GM19035 (cell line): Measurements from ENCODE around the gene QRICH1.

Experiments used
- ATAC-seq: cut with Tn5 transposase; IDR thresholded peaks from one replicate; pipeline ENCODE4 v1.9.1; 2021; ENCODE audit not compliant: unreplicated experiment

QRICH1 gene

GRCh38 chr3:48999085-48999858 is 94.6 kb downstream of the QRICH1 start:
- no peak for ATAC-seq

GRCh38 chr3:48997714-48998637 is 95.9 kb downstream of the QRICH1 start:
- ATAC-seq: no peak

GRCh38 chr3:48997102-48997635 is 96.7 kb downstream of the QRICH1 start:
- ATAC-seq: no peak

DNA sequence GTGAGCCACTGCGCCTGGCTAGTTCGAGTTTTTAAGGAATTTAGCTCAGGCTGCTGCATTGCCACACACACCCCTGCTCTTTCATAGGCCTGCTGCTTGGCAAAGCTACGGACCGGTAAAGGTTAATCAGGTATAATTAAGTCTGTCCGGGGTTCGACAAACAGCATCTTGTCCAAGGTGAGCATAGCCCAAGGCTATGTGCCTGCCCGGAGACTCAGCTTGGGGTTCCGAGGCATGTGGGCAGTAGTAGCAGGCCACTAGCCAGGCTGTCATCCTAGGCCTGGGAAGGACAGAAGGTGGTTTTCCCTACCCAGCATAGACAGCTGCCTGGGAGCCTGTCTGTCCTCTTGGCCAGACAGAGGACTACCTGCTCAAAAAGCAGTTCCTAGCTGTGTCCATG is 97.2 kb downstream of the QRICH1 start:
- no peak for ATAC-seq

GRCh38 chr3:48993834-48994233 is 100.0 kb downstream of the QRICH1 start:
- no peak for ATAC-seq

- ATAC-seq: no peak
Measured at GRCh38 chr3:48991851-48992545, 101.9 kb downstream of the QRICH1 start.

- peak; percentile 18 for ATAC-seq
Measured at GRCh38 chr3:48990636-48991469, 103.0 kb downstream of the QRICH1 start.

GRCh38 chr3:48989796-48990635 is 103.9 kb downstream of the QRICH1 start, which contains the start of gene P4HTM:
TSS of gene P4HTM (plus strand) at chr3:48990241. CDS start at chr3:48990257, 16 bp downstream.
- peak; percentile 51 for ATAC-seq

DNA sequence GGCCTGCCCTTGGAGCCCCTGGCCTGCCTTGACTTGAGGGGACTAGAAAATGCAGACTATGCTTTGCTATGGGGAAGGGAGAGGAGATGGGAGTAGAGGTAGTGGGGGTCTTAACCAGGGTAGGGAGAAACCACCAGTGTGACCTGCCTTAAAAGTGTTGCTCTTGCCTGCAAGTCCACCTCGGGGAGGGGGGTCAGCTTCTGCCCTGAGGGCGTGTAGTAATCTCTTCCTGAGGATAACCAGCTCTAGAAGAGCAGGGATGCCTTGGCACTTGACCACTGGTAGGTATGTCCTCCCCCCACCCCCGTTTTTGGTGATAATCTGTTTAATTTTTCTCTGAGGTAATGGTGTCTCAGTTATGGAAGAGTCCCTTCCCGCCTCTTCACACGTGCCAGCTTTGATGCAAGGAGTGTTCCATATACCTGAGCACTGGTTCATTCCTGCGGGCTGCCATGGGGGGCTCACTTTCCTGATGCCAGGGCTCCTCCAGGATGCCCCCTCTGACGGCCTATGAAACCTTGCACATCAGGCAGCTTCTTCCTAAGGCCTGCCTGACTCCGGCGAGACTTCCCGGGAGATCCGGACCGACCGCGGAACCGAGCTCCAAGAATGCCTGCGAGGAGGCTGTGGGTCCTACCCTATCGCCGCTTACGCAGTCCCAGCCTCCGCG is 104.6 kb downstream of the QRICH1 start:
- ATAC-seq: no peak

DNA sequence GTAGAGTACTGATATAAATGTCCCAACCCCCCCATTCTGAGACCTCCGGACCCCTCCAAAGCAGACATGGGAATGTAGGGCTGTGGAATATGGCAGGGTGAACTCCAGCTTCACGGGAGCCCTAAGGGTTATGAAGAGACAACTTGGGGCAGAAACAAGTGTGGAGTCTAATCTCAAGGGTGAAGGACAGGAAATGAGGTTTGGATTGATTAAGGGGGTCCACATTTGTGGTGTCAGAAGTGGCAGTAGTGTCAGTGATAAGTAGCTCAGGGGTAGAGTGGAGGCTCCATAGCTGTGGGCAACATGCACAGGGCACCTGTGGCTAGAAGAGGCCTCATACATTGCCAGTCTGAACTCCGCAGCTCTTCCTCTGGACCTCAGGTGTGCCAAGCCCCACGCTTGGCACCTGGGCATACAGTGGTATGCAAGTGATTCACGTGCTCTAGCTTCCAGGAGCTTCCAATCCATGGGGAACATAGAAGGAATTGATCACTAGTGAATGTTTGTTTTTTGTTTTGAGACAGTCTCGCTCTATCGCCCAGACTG is 108.0 kb downstream of the QRICH1 start:
- no peak for ATAC-seq

DNA sequence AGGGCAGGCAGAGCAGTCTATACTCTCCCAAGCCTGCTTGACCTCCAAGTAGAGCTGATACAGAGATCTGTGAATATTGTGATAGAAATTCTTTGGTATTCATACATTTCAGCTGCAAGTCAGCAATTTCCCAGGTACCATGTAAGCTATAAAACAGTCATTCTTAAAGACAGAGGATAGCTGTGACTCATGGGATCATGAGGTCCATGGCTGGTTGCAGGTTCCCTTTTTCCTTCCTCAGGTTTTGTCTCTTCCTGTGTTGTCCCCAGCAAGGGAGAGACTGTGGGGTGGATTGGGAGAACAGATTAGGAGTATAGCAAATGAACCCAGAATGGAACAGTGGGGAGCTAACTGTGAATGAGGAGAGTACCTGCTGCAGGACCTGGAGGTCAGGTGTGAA is 109.2 kb downstream of the QRICH1 start:
- ATAC-seq: no peak

DNA sequence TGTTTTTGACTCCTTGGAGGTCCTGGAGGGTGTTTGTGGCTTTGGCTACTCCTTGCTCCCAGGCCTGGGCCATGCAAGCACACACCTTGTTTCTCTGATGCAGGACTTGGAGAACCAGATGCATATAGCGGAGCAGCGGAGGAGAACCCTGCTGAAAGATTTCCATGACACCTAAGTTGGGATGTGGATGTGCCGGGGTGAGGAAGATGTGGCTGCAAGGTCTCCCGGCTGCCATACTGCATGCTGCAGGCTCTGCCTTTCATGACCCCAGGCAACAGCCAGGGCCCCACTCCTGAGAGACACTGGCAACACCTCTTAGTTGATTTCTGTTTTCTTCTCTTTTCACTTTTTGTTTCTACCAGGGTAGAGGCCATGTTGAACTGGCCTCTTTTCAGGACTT is 110.8 kb downstream of the QRICH1 start:
- ATAC-seq: no peak

GRCh38 chr3:48982686-48983085 is 111.2 kb downstream of the QRICH1 start:
- no peak for ATAC-seq

DNA sequence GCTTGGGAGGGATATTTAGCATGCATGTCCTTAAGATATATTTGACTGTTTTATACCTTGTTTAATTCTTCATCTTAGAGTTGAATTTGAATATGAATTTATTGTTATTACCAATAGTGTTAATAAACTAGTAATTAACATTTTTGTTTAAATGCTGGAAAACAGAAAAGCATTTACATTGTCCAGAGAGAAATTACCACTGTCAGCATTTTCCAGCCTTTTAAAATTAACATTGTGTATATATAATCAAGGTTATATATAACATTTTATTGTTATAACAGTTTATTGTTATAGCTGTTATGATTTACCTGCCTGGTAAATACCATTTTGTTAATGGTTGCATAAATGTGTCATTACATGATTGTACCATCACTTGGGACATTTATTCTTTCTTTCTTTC is 111.9 kb downstream of the QRICH1 start:
- ATAC-seq: no peak

DNA sequence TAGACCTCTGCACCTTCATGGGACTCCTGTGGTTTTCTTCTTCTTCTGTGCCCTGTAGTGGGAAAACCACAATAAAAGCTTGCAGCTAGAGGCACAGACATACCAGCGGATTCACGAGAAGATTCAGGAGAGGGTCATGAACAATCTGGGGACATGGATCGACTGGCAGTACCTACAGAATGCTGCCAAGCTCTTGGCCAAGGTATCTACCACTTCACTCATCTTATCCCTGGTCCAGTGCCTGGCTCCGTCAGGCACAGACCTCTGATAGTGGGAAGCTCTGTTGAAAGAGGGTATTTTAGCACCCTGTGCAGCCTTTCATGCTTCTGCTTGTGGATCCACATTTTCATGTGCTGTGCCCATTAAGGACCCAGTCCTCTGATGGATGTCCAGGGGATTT is 113.6 kb downstream of the QRICH1 start:
- no peak for ATAC-seq
